GM21526 (cell line): Measurements from ENCODE around the gene IGFBP7.

Experiments
- ATAC-seq: cut with Tn5 transposase; IDR thresholded peaks from one replicate; pipeline ENCODE4 v1.9.1; 2021; ENCODE audit warnings: moderate library complexity; ENCODE audit not compliant: unreplicated experiment, low FRiP score

The IGFBP7 gene, protein sequence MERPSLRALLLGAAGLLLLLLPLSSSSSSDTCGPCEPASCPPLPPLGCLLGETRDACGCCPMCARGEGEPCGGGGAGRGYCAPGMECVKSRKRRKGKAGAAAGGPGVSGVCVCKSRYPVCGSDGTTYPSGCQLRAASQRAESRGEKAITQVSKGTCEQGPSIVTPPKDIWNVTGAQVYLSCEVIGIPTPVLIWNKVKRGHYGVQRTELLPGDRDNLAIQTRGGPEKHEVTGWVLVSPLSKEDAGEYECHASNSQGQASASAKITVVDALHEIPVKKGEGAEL

DNA sequence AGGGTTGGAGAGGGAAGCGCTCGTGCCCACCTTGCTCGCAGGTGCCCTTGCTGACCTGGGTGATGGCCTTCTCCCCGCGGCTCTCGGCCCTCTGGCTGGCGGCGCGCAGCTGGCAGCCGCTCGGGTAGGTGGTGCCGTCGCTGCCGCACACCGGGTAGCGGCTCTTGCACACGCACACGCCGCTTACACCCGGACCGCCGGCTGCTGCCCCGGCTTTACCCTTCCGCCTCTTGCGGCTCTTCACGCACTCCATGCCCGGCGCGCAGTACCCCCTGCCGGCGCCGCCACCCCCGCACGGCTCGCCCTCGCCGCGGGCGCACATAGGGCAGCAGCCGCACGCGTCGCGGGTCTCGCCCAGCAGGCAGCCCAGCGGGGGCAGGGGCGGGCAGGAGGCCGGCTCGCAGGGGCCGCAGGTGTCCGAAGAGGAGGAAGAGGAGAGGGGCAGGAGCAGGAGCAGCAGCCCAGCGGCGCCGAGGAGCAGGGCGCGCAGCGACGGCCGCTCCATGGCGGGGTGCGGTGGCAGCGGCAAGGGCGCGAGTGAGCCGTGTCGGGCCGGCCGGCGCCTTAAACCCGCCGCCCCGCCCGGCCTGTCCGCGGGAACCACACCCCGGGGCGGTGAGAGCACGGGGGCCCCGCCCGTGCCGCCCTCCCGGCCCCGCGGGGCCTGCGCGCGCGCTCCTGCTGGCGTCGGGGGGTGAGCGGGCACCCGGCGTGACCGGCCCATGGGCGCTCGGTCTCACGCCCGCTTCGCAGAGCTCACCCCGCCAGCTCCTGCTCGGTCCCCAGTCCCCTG, at the start of gene IGFBP7:
Gene IGFBP7, minus strand, starts transcription at position 539 of the 793 bp plus-strand sequence. Its CDS starts 34 bp downstream, at position 505.
- no peak for ATAC-seq

DNA sequence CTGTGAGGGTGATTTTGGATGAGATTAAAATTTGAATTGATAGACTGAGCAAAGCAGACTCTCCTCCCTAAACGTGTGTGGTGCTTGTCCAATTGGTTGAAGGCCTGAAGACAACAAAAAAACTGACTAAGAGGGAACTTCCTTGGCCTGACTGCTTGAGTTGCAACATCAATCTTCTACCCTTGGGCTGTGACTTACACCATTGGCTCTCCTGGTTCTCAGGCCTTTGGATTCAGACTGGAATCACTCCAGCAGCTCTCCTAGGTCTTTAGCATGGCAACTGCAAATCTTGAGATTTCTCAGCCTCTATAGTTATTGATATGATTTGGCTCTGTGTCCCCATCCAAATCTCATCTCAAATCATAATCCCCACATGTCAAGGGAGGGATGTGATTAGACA, 49.7 kb upstream of the IGFBP7 start:
- ATAC-seq, result no peak

DNA sequence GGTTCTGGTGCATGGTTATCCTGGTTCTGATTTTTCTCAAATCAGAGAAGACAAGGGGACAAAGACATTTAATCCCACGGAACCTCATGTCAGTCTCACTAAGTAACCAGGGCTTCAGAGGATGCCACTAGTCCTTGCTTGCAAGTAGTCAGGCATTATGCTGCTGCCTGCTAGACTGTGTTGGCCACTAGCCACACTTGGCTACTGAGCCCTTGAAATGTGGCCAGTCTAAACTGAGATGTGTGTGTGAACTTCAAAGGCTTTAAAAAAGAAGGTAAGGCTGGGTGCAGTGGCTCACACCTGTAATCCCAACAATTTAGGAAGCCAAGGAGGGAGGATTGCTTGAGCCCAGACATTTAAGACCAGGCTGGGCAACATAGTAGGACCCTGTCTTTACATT, 48.6 kb upstream of the IGFBP7 start:
- no peak for ATAC-seq

DNA sequence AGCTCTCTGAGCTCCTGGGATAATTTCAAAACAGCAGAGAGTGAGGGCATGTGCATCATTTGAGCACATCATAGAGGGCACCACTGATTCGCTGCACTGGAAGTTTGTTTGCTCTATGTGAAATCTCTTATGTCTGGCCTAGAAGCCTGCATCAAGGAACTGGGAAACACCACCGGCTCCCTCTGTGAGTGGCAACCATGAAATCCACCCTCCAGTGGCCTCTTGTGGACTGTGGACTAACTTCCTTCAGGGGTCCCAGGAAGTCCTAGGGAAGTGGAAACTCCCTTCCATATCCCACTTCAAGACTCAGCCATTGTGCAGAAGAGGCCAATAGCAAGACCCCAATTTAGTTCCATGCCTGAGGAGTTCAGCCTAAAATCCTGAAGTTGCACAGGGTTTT, 48.0 kb upstream of the IGFBP7 start:
- ATAC-seq, result no peak

DNA sequence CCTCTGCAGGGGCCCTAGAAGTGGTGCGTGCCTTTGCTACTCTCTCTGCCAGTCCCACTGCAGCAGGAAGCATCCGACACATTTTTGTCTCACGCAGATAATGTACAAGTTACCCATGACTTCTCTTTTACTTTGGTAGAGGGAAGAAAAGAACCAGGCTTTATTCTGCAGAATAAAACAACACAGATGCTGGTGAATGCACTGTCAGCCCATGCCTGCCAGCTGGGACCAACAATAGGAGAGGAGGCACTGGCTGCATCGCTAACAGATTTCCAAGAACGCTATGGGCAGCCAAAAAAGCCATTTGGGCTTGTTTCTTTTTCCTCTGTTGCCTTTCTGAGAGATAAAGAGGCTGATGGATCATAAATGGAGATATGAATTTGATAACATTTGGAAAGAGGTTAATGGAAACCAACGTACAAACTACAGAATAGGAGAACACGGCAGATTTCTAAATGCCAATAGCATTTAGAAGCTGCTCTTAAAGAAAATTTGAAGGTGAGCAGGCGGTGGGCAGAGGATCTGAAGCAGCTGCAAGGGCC, 47.5 kb upstream of the IGFBP7 start:
- ATAC-seq, result no peak

DNA sequence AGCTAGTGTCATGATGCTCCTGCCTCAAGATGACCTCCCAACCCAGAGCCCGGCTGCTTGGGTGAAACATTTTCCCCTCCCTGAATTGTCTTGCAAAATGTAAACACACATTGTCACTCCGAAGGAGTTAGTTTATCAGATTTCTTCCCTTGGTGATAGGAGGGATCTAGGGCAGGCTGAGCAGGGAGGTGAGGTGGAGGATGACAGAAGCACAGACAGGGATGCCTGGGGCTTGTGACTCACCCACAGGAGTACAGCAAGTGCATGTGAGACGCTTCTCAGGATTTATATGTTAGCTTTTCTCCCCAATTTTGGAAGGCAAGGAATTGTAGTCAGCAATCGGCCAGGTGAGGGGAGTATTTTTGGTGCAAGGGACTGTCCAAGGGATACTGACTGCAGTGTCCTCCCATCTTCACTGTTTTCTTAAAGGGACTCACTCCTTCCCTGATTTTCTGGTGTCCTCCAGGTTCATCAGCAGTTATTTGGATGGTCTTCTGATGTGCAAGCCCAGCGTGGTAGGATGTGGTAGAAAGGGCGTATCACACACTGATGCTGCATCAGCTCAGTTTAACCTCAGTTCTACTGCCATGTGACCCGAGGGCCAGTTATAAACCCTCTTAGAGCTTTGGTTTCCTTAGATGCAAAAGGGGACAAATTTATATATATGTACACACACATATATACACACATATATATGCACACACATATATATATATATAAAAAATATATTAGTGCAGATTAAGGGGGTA, 46.2 kb upstream of the IGFBP7 start:
- no peak for ATAC-seq

DNA sequence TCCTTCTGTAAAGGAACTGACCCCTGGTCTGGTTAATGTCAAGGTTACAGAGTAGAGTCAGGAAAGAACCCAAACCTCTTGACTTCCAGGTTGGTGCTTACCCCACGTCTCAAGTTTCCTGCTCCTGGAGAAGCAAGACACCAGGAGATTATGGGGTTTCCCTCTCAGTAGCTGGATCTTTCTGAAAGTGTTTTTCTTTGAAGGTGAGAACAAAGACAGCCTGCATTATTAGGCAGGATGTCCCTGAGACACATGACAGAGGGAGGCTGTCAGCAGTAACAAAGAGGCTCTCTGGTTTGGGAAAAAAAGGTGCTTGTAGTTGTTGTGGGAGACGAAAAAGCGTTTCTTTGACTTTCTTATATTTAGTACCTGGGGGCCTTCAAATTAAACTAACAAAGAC, 44.7 kb upstream of the IGFBP7 start:
- no peak for ATAC-seq

DNA sequence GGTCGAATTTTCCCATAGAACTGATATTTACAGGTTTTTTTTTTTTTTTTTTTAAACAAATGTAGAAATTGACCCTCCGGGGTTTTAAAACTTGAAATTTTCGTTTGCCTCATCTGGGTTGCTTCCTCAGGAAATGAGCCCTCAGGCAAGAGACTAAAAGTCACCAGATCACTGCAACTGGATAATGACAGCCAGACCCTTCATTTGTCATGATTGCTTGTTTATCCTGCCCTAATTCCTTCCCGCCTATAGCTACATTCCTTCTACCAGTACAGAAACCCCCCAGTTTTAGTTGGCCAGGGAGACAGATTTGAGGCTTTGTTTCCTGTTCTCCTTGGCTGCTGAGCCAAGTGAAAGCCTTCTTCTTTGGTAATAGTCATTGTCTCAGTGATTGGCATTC, 44.0 kb upstream of the IGFBP7 start:
- ATAC-seq, result no peak

DNA sequence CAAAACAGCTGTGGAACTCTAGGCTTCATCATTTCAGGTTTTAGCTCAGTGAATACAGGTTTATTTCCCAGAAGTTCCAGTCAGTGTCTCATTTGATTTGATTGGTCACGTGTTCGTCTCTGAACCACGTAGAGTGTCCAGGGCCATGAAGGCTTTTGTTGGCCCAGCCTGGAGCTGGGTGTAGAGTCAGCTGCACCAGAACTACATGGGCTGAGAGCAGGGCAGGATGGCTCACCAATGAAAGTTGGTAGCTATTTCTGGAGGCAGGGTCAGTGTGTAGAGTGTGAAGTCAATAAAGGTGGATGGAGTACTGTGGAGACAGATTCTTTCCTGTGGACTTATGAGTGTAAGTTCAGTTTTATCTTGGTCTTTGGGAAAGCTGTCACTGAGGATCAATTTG, 43.0 kb upstream of the IGFBP7 start:
- no peak for ATAC-seq

DNA sequence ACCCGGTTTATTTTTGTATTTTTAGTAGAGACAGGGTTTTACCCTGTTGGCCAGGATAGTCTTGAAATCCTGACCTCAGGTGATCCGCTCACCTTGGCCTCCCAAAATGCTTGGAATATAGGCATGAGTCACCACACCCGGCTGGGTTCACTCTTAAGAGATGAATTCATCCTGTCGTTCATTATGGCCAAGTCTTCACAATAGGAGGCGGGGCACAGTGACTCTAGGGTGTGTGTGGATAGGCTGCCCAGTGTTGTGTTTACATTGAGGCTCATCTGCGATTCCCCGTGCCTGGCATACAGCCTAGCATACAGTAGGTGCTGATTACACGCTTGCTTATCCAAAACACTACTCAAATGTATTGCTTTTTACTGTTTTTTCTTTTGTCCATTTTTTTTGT, 41.3 kb upstream of the IGFBP7 start:
- ATAC-seq, result no peak

DNA sequence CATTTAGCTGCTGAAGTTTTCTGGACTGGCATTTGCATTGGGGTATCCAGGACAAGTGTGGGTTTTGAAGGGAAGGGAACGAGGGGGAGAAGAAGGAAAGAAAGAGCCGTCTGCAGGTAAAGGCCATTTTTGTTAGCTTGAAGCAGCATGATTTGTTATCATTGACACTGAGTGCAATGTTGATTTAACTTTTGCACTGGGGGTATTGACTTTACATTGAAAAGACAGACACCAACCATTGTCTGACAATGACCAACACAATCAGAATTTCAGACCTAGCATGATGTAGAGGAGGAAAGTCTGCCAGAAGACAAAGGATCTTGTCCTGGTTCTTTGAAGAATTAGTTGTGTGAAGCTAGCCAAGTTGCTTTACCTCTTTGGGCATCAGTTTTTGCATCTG, 39.6 kb upstream of the IGFBP7 start:
- no peak for ATAC-seq

DNA sequence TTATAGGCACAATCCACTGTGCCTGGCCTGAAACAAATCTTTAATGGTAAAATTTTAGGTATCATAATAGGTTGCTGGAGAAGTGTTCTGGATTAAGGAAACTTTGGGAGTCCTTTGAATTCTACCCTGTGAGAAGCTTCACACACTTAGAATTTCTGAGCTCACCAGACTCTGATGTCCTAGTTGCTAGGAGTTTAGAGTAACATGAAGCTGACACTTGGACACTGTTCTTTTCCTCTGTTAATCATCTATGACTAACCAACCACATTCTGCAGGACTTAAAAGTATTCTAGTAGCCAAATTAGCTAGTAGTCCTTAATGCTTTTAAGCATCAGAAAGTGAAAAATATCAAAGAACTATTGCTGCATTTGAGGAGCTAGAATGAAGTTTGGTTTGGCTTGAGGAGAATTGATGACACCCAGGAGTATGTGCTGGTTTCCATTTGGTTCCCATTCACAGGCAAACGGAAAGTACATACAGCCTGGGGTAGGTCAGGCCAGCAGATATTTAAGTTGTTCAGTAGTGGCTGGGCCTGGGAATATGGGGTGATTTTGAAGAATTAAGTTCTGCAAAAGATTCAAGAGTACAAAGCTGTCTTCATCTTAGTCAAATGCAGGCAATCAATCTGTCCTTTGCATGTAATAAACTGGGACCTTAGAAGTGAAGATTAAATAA, 38.8 kb upstream of the IGFBP7 start:
- no peak for ATAC-seq

DNA sequence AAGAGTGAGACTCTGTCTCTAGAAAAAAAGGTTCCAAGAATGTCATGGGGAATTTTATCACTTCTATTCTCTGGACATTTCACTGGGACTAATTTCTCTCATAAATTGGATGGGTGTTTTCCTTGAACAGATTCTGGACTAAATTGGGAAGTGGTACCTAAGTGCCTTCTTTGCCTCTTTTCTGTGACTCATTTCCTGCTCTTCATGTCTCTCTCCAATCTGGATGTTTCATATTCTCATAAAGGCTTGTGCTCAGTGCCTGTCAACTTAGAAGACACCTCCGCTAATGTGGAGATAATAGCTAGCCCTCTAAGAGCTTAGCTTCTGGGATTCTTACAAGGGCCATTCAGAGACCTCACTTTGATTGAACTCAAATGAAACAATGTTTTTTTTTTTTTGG, 38.0 kb upstream of the IGFBP7 start:
- ATAC-seq, result no peak

DNA sequence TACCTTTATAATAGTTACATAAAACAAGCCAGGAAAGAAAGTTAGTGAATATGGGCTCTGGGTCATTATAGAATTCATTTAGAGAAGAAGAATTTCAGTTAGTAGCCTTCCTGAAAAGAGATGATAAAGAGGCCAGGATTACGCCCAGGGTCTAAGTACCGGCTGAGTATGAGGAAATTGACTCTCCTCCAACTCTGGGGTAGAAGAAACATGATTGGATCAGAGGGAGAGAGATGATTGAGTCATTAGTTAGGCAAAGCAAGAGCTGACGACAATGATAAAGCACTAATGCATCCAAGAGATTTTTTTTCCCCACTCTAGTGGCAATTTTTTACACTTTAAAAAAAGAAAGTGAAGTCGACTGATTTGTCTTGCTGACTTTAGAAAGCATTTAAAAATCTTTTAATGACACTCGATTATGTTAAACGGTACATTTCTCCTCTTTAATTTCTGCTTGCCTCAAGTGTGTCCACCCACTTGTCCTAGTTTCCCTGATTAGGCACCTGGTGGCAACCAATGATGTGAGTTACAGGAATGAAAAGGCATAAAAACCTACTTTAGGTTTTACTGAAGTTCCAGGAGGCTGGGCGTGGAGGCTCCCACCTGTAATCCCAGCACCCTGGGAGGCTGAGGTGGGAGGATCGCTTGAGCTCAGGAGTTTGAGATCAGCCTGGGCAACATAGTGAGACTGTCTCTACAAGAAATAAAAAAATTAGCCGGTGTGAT, 37.3 kb upstream of the IGFBP7 start:
- ATAC-seq, result no peak

DNA sequence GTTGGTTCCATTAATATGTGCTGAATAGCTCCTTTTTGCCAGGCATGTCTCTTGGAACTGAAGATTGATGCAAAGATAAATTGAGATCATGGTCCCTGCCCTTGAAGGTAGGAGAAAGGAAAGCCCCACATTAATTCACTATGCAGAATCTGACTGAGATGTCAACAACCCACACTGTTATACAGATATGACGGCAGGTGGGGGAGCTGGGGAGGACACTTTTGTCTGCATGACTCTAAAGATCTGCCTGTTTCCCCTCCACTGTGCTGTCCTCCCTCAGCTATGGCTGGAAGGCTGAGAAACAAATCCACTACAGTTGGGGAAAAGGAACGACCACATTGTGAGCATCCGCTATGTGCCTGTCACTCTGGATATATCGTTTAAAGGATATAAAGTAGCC, 36.3 kb upstream of the IGFBP7 start:
- ATAC-seq, result no peak

DNA sequence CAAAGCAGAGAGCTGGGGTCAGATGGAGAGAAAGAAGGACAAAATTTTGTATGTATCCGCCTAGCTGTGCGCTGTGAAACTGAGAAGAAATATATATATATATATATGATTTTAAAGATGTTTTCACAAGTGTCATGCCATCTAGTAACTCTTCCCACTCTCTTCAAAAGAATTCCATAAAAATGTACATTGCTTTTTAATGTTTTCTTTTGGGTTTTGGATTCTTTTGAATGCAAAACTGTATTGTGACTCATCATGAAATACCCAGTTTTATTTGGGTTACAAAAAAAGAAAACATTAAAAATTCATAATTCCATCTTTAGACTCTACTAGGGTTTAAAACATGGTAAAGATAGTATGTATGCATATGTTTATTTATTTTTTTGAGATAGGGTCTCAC, 34.3 kb upstream of the IGFBP7 start:
- no peak for ATAC-seq

DNA sequence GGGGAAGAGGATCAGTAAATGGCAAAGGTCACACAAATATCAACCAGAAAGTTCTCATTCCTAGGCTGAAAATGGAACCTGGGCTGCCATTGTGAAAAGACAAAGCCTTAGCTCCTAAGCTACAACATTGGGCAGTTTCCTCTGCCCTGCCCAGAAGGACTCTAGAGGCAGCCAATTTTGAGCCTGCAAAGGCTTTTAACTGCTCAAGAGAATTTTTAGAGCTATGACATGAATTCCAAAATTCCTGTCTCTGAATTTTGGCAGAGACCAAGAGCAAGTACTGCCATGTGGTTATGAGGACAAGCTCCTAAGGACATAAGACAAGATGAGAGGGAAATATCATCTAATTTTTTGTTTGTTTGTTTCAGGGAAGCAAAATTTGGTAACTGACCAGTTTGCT, 29.6 kb upstream of the IGFBP7 start:
- no peak for ATAC-seq

DNA sequence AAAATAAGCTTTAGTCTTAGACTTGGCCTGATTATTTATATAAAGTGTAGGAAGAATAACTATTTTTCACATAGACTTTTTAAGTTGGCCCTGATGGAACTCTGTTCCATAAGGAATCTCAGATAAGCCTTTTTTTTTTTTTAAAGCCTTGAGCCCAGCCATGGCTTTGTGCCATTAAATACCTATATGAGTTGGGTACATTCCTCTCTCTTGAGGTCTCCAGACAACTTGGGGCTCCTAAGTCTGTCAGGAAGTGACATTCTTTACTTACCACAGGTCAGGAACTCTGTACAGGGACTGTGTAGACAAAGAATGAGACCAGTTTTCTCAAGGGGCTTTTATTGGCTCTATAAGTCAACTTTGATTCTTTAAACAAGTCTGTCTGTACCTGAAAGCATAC, 27.1 kb upstream of the IGFBP7 start:
- no peak for ATAC-seq

DNA sequence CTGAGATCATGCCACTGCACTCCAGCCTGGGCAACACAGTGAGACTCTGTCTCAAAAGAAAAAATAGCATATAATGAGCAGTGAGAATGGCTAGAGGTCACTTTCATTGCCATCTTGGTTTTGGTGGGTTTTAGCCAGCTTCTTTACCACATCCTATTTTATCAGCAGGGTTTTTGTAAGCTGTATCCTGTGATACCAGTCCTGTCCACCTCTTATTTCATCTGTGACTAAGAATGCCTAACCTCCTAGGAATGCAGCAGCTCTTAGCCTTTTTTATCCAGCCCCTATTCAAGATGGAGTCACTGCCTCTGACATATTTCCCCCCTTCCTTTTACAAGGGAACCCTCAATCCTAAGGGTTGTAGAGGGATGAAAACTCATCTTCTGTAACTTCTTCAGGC, 26.1 kb upstream of the IGFBP7 start:
- no peak for ATAC-seq

DNA sequence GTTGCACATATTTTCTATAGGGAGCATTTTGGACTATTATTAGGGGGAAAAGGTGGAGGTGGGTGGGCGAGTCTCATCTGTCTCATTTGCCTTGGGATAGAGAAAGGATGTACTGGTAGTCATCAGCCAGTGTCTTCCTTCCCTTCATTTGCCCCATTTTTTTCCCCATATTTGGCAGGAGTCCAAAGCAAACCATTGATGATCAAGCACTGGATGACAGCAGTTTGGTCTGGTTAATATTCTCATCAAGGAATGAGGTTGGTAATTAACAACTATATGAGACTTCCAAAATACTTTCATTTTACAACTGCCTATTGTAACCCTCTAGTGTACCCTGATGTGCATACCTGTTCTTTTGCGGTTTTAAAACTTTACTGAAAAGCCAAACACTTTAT, 22.6 kb upstream of the IGFBP7 start:
- no peak for ATAC-seq
